Activated CD4-positive, alpha-beta T cell treated with anti-CD3 and anti-CD28 coated beads for 36 hours (primary cell): Measurements from ENCODE around the gene OR6K2. TPM values are rescaled to one million over a fixed set of nuclear protein-coding genes. Genes with fewer than 3 reads are reported as not detected.
A peak's percentile ranks its signal among the peaks of the same experiment; 100 is the strongest.

Experiments
- ATAC-seq: fragments of 200-7000 bp; cut with Tn5 transposase; one replicate; pipeline ENCODE4 v1.10.0; 2021; ENCODE audit warnings: mild to moderate bottlenecking, moderate library complexity
- CTCF ChIA-PET: fragments of 350-600 bp; sonication (Branson Sonifier 250); formaldehyde crosslinking; loops from one replicate; lab custom pipeline; 2021; ENCODE audit warnings: antibody characterized with exemption; lab: Charles Lee
- POLR2A ChIA-PET: fragments of 350-600 bp; sonication (Branson Sonifier 250); formaldehyde crosslinking; loops from one replicate; lab custom pipeline; 2021; ENCODE audit warnings: antibody characterized with exemption, inconsistent platforms; lab: Charles Lee
- DNase-seq: peaks from one replicate; pipeline ENCODE4 v3.0.0-alpha.2; 2020
- H3K27ac Mint-ChIP-seq: one replicate; pipeline ENCODE4 v1.8.0; 2021; ENCODE audit warnings: mixed read lengths
- H3K27me3 Mint-ChIP-seq: one replicate; pipeline ENCODE4 v1.8.0; 2021; ENCODE audit warnings: mixed read lengths
- H3K36me3 Mint-ChIP-seq: one replicate; pipeline ENCODE4 v1.8.0; 2021; ENCODE audit warnings: low read depth, mixed read lengths
- H3K4me1 Mint-ChIP-seq: one replicate; pipeline ENCODE4 v1.8.0; 2021; ENCODE audit warnings: mixed read lengths
- H3K4me3 Mint-ChIP-seq: one replicate; pipeline ENCODE4 v1.8.0; 2021; ENCODE audit warnings: mild to moderate bottlenecking, moderate library complexity, mixed read lengths
- H3K9me3 Mint-ChIP-seq: one replicate; pipeline ENCODE4 v1.8.0; 2021; ENCODE audit warnings: low read depth, mixed read lengths
- intact Hi-C, 2 experiments: fragments of 100-400 bp; cut with DNase I in 1 of 2; cut with micrococcal nuclease in 1 of 2; formaldehyde crosslinking; loops; one replicate each; pipeline versions ENCODE4 v1.14.2 to v1.15.1; 2022 to 2024; cut with DNase I, micrococcal nuclease
- total RNA-seq, 2 experiments: library from RNA; stranded (reverse); gene quantifications; one replicate each; pipeline ENCODE4 v1.2.3, GENCODE V29; 2021

The OR6K2 gene, protein sequence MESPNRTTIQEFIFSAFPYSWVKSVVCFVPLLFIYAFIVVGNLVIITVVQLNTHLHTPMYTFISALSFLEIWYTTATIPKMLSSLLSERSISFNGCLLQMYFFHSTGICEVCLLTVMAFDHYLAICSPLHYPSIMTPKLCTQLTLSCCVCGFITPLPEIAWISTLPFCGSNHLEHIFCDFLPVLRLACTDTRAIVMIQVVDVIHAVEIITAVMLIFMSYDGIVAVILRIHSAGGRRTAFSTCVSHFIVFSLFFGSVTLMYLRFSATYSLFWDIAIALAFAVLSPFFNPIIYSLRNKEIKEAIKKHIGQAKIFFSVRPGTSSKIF
- total RNA-seq, result not detected

DNA sequence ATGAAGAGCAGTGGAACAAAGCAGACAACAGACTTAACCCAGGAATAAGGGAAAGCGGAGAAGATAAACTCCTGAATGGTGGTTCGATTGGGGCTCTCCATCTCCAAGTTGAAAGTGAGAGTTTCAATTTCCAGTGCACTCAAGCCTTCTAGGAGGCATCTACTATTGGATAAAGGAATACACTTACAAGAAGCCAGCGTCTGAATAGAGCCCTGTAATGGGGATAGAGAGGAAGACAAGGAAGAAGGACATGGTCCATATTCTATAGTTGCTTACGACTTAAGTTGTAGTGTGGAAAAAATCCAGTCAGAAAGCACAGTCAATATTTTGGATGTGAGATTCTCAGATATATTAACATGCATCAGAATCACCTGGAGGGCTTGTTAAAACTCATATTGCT lies at the start of gene OR6K2:
Gene OR6K2 (minus strand): TSS at position 101 of the 400 bp plus-strand sequence. CDS start 0 bp downstream, at position 101.
- no peaks in the 10 kb centered on the region for H3K36me3 Mint-ChIP-seq
- CTCF ChIA-PET, result no interaction called here
- H3K27me3 Mint-ChIP-seq, result peaks cover 2% of the 10 kb centered on the region
- DNase-seq (no peak), ATAC-seq (no peak)
- H3K27ac Mint-ChIP-seq, result no peak within 1 kb of the TSS
- H3K4me1 Mint-ChIP-seq, result no peaks in the 10 kb centered on the region
- H3K9me3 Mint-ChIP-seq, result no peaks in the 10 kb centered on the region
- POLR2A ChIA-PET, result no interaction called here
- intact Hi-C loops, result no loop called here
- no peak within 1 kb of the TSS for H3K4me3 Mint-ChIP-seq

DNA sequence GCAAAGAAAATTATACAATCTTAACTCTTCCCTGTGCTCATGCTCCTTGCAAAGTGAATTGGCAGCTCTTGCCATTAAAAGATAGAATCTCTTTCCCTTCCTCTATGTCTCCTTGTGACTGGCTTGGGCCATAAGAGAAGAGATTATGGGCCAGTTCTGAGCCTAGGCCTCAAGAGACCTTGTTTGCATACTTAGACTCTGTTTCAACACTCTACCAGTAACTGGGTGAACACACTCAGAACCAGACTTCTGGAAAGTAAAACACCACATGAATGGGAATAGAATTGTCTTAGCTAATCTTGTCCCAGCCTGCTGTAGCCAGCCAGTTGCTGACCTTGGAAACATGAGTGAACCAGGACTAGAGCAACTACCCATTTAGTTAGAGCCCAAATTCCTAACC lies 35.4 kb upstream of the OR6K2 start:
- Mint-ChIP-seq H3K36me3 (no peaks in the 10 kb centered on the region), H3K9me3 (no peaks in the 10 kb centered on the region), H3K27me3 (peaks cover 17% of the 10 kb centered on the region), H3K4me3 (no peak overlapping the region), H3K4me1 (no peaks in the 10 kb centered on the region), H3K27ac (no peak overlapping the region)
- POLR2A ChIA-PET, result no interaction called here
- no peak for DNase-seq
- no peak for ATAC-seq
- intact Hi-C loops, result no loop called here
- CTCF ChIA-PET, result no interaction called here

DNA sequence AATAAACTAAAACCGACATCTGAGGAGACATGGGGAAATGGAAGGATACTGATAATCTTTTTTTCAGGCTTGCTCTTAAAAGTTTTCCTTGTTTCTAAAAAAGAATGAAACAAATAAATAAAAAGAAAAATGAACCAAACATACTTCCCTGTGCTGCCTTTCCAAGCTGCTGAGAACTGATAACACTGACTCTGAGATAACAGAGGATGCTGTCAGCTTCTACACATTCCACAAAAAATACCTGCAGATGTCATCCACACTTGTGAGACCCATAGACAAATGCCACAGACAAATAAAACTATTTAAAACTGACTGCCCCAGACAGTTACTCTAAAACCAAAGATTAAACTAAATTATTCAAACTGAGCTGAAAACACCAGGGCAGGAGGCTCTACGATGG lies 32.1 kb upstream of the OR6K2 start:
- Mint-ChIP-seq H3K9me3 (no peaks in the 10 kb centered on the region), H3K4me3 (no peak overlapping the region), H3K27ac (no peak overlapping the region), H3K4me1 (no peaks in the 10 kb centered on the region), H3K36me3 (no peaks in the 10 kb centered on the region), H3K27me3 (peaks cover 9% of the 10 kb centered on the region)
- ChIA-PET POLR2A (no interaction called here), CTCF (no interaction called here)
- intact Hi-C loops, result no loop called here
- ATAC-seq, result no peak
- DNase-seq, result no peak

- ChIA-PET CTCF (interaction anchor here (1.0 kb wide), 1 partner anchor 46 kb away, joined by 3 read pairs; no protein-coding TSS in a partner anchor), POLR2A (no interaction called here)
- no peaks in the 10 kb centered on the region for H3K9me3 Mint-ChIP-seq
- H3K4me1 Mint-ChIP-seq, result no peaks in the 10 kb centered on the region
- no peak overlapping the region for H3K27ac Mint-ChIP-seq
- H3K4me3 Mint-ChIP-seq, result no peak overlapping the region
- H3K36me3 Mint-ChIP-seq, result no peaks in the 10 kb centered on the region
- ATAC-seq (no peak), DNase-seq (no peak)
- H3K27me3 Mint-ChIP-seq, result peaks cover 5% of the 10 kb centered on the region
- intact Hi-C loops, result no loop called here
Observed at GRCh38 chr1:158731707-158732106, 31.3 kb upstream of the OR6K2 start.

DNA sequence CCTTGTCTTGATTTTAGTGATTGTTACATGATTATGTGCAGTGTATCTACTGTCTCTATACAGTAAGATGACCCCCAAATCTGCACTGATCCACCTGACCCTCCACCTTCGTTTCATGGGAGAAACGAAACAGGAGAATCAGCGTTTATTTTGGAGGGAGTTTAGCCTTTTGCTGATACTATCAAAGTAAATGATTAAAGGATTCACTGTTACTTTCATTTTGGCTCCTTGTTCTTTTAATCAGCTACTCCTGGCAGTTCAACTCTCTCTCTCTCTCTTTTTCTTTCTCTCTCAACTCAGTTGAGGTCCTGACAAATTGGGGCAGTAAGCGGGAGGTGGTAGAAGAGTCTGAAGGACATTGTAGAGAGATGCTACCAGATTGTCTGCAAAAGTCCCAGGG lies 30.0 kb upstream of the OR6K2 start:
- ChIA-PET POLR2A (no interaction called here), CTCF (no interaction called here)
- H3K27ac Mint-ChIP-seq, result no peak overlapping the region
- peaks cover 12% of the 10 kb centered on the region for H3K27me3 Mint-ChIP-seq
- intact Hi-C loops, result no loop called here
- no peaks in the 10 kb centered on the region for H3K9me3 Mint-ChIP-seq
- DNase-seq (no peak), ATAC-seq (no peak)
- H3K4me1 Mint-ChIP-seq, result no peaks in the 10 kb centered on the region
- no peak overlapping the region for H3K4me3 Mint-ChIP-seq
- no peaks in the 10 kb centered on the region for H3K36me3 Mint-ChIP-seq

- intact Hi-C loops, result no loop called here
Observed at GRCh38 chr1:158728510-158729225, 28.2 kb upstream of the OR6K2 start.

GRCh38 chr1:158724442-158724841 lies 24.0 kb upstream of the OR6K2 start:
- H3K27ac Mint-ChIP-seq, result no peak overlapping the region
- ATAC-seq (no peak), DNase-seq (no peak)
- no peaks in the 10 kb centered on the region for H3K9me3 Mint-ChIP-seq
- H3K36me3 Mint-ChIP-seq, result no peaks in the 10 kb centered on the region
- no peaks in the 10 kb centered on the region for H3K4me1 Mint-ChIP-seq
- H3K27me3 Mint-ChIP-seq, result peaks cover 30% of the 10 kb centered on the region
- ChIA-PET CTCF (no interaction called here), POLR2A (no interaction called here)
- no peak overlapping the region for H3K4me3 Mint-ChIP-seq
- intact Hi-C loops, result no loop called here

More at GRCh38 chr1:158728510-158729225, 28.2 kb upstream of the OR6K2 start:
- ChIA-PET POLR2A (no interaction called here), CTCF (no interaction called here)
- Mint-ChIP-seq H3K4me1 (no peaks in the 10 kb centered on the region), H3K27ac (no peak overlapping the region), H3K9me3 (no peaks in the 10 kb centered on the region), H3K4me3 (no peak overlapping the region), H3K36me3 (no peaks in the 10 kb centered on the region), H3K27me3 (peaks cover 18% of the 10 kb centered on the region)
- no peak for DNase-seq
- no peak for ATAC-seq

DNA sequence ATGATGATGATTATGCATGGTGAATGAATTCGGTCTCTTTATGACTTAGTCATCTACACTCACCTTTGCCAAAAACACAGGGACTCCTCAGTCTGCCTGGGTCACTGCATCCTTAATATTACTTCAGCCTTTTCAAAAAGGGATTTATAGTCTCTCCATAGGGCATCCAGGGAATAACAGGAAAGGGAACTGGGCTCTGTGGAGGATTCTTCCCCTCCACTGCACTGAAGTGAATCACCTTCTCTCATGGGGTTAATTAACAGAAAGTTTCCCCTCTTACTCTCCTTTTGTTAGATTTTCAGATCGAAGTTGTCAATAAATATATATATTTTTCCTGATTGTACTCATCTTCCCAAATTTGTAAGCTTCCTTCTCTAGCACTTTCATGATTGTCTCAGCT lies 20.2 kb upstream of the OR6K2 start, which contains the start of gene OR6K3:
Gene OR6K3 (minus strand): TSS at position 101 of the 400 bp plus-strand sequence. CDS start 2,605 bp downstream, outside the sequence.
- Mint-ChIP-seq H3K27ac (no peak within 1 kb of the TSS), H3K27me3 (peaks cover 30% of the 10 kb centered on the region), H3K9me3 (no peaks in the 10 kb centered on the region), H3K36me3 (no peaks in the 10 kb centered on the region), H3K4me3 (no peak within 1 kb of the TSS), H3K4me1 (peaks cover 5% of the 10 kb centered on the region)
- DNase-seq, result no peak
- intact Hi-C loops, result no loop called here
- POLR2A ChIA-PET, result no interaction called here
- CTCF ChIA-PET, result interaction anchor here (0.7 kb wide), 1 partner anchor 13 kb away, joined by 3 read pairs; no protein-coding TSS in a partner anchor
- no peak for ATAC-seq

DNA sequence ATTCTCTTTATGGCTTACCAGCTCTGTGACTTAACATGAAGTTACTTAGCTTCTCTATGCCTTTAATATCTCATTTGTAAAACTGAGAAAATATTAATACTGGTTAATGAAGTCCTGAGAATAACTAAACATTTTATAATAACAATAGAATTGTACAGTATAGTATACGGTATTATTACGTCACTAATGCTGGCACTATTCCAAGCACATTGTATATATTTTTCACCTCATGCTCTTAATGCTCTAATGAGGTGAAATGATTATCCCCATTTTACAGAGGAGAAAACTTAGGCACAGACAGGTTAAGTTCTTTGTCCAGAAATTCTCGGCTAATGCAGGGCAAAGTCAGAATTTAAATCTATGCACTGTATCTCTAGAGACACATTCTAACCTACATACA lies 19.2 kb upstream of the OR6K2 start:
- no peaks in the 10 kb centered on the region for H3K9me3 Mint-ChIP-seq
- DNase-seq (no peak), ATAC-seq (no peak)
- peaks cover 31% of the 10 kb centered on the region for H3K27me3 Mint-ChIP-seq
- H3K4me3 Mint-ChIP-seq, result no peak overlapping the region
- POLR2A ChIA-PET, result no interaction called here
- H3K4me1 Mint-ChIP-seq, result peaks cover 5% of the 10 kb centered on the region
- CTCF ChIA-PET, result no interaction called here
- H3K27ac Mint-ChIP-seq, result no peak overlapping the region
- intact Hi-C loops, result no loop called here
- no peaks in the 10 kb centered on the region for H3K36me3 Mint-ChIP-seq

- no peak for DNase-seq
- ChIA-PET POLR2A (no interaction called here), CTCF (no interaction called here)
- ATAC-seq, result no peak
- Mint-ChIP-seq H3K4me1 (peaks cover 5% of the 10 kb centered on the region), H3K36me3 (no peaks in the 10 kb centered on the region), H3K27me3 (peaks cover 25% of the 10 kb centered on the region), H3K4me3 (no peak overlapping the region), H3K9me3 (no peaks in the 10 kb centered on the region), H3K27ac (no peak overlapping the region)
- intact Hi-C loops, result loop anchor here in 1 of 2 experiments (2.0 kb wide), 1 partner anchor 355 kb away; no protein-coding TSS in a partner anchor
Observed at GRCh38 chr1:158717344-158717743, 16.9 kb upstream of the OR6K2 start.

GRCh38 chr1:158716335-158716734 lies 15.9 kb upstream of the OR6K2 start:
- Mint-ChIP-seq H3K4me3 (no peak overlapping the region), H3K4me1 (peaks cover 5% of the 10 kb centered on the region), H3K36me3 (no peaks in the 10 kb centered on the region), H3K9me3 (no peaks in the 10 kb centered on the region), H3K27ac (no peak overlapping the region), H3K27me3 (peaks cover 27% of the 10 kb centered on the region)
- peak; percentile 74 for ATAC-seq
- ChIA-PET POLR2A (no interaction called here), CTCF (no interaction called here)
- DNase-seq, result no peak
- intact Hi-C loops, result loop anchor here in 1 of 2 experiments (2.0 kb wide), 1 partner anchor 356 kb away; no protein-coding TSS in a partner anchor

DNA sequence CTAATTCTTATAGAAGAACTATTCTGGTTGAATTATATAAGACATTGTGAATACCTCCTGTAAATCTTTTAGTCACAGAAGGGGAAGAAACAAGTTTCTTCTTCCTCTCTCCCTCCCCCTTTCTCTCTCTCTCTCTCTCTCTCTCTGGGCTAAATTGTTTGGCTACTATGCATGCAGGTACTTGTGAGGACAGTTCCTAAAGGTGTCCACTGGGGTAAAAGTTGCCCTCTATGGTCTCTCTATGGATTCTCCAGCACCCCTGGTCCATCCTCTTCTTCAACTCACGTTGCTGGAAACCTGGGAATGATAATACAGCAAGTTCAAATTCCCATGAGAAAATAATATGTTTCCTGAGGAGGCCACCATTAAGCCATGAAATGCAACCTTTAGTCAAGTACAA lies 14.3 kb upstream of the OR6K2 start:
- H3K27ac Mint-ChIP-seq, result no peak overlapping the region
- intact Hi-C loops, result no loop called here
- H3K4me3 Mint-ChIP-seq, result no peak overlapping the region
- ChIA-PET CTCF (no interaction called here), POLR2A (no interaction called here)
- H3K36me3 Mint-ChIP-seq, result no peaks in the 10 kb centered on the region
- no peaks in the 10 kb centered on the region for H3K9me3 Mint-ChIP-seq
- H3K27me3 Mint-ChIP-seq, result peaks cover 26% of the 10 kb centered on the region
- DNase-seq (no peak), ATAC-seq (no peak)
- peaks cover 5% of the 10 kb centered on the region for H3K4me1 Mint-ChIP-seq
